ENCODE results near the gene TGIF1. TPM values are rescaled to one million over a fixed set of nuclear protein-coding genes. Genes with fewer than 3 reads are reported as not detected.

The TGIF1 gene
- total and polyA plus RNA-seq, 9 of the 15 experiments (the other 6 are each of a cell fraction or from before 2014, with no cell fraction given): 16.1 to 77.7 (median 44.6) TPM

- TF ChIP-seq ETS2 (tag; IDR thresholded peaks at IDR 0.05; ENCODE audit: borderline replicate concordance, poor library complexity, severe bottlenecking) (no peak), ZBTB12 (CRISPR knock-in tag; IDR thresholded peaks at IDR 0.05) (no peak), PTBP1 (IDR thresholded peaks at IDR 0.05; ENCODE audit: low read depth, low read length) (no peak), STAG1 (CRISPR knock-in tag; IDR thresholded peaks at IDR 0.05; ENCODE audit: borderline replicate concordance) (no peak), ZNF347 (CRISPR knock-in tag; IDR thresholded peaks at IDR 0.05; ENCODE audit: low read depth) (no peak), TRIM25 (IDR thresholded peaks at IDR 0.05; ENCODE audit: borderline replicate concordance) (no peak), ZNF589 (CRISPR knock-in tag; IDR thresholded peaks at IDR 0.05; ENCODE audit: low read depth) (no peak), ZBTB26 (CRISPR knock-in tag; IDR thresholded peaks at IDR 0.05) (no peak; the same call in 1 of the 2 replicates), ETV5 (CRISPR knock-in tag; IDR thresholded peaks at IDR 0.05; ENCODE audit: low read depth) (peak; percentile 75; the same call in 1 of the 2 replicates), SNIP1 (IDR thresholded peaks at IDR 0.05; ENCODE audit: low read depth) (no peak), ELF4 (CRISPR knock-in tag; IDR thresholded peaks at IDR 0.05) (0 out of 2 replicates have a peak, but pooled peaks have one; percentile 47)
- TF ChIP-seq, protein P1, sequence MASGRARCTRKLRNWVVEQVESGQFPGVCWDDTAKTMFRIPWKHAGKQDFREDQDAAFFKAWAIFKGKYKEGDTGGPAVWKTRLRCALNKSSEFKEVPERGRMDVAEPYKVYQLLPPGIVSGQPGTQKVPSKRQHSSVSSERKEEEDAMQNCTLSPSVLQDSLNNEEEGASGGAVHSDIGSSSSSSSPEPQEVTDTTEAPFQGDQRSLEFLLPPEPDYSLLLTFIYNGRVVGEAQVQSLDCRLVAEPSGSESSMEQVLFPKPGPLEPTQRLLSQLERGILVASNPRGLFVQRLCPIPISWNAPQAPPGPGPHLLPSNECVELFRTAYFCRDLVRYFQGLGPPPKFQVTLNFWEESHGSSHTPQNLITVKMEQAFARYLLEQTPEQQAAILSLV (tag; IDR thresholded peaks at IDR 0.05): no peak
- TF ChIP-seq, protein P2, sequence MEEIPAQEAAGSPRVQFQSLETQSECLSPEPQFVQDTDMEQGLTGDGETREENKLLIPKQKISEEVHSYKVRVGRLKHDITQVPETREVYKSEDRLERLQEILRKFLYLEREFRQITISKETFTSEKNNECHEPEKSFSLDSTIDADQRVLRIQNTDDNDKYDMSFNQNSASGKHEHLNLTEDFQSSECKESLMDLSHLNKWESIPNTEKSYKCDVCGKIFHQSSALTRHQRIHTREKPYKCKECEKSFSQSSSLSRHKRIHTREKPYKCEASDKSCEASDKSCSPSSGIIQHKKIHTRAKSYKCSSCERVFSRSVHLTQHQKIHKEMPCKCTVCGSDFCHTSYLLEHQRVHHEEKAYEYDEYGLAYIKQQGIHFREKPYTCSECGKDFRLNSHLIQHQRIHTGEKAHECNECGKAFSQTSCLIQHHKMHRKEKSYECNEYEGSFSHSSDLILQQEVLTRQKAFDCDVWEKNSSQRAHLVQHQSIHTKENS (CRISPR knock-in tag; IDR thresholded peaks at IDR 0.05): 0 out of 2 replicates have a peak, but pooled peaks have one; percentile 35
- TF ChIP-seq, protein P3, sequence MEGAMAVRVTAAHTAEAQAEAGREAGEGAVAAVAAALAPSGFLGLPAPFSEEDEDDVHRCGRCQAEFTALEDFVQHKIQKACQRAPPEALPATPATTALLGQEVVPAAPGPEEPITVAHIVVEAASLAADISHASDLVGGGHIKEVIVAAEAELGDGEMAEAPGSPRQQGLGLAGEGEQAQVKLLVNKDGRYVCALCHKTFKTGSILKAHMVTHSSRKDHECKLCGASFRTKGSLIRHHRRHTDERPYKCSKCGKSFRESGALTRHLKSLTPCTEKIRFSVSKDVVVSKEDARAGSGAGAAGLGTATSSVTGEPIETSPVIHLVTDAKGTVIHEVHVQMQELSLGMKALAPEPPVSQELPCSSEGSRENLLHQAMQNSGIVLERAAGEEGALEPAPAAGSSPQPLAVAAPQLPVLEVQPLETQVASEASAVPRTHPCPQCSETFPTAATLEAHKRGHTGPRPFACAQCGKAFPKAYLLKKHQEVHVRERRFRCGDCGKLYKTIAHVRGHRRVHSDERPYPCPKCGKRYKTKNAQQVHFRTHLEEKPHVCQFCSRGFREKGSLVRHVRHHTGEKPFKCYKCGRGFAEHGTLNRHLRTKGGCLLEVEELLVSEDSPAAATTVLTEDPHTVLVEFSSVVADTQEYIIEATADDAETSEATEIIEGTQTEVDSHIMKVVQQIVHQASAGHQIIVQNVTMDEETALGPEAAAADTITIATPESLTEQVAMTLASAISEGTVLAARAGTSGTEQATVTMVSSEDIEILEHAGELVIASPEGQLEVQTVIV (CRISPR knock-in tag; IDR thresholded peaks at IDR 0.05; ENCODE audit: borderline replicate concordance): no peak; the same call in 1 of the 2 replicates
Observed at GRCh38 chr18:3447895-3448837, 1.8 kb upstream of the TGIF1 start (continued).

All from K562 (cell line).